GM12892 (cell line): ENCODE data around the gene WT1.

Experiments
- POLR2A ChIP-seq: IDR thresholded peaks from 2 replicates; pipeline ENCODE4 v1.6.1; 2011; ENCODE audit warnings: low read depth, low read length, control low read depth
- TAF1 ChIP-seq: IDR thresholded peaks from 2 replicates; pipeline ENCODE4 v1.6.1; 2011; ENCODE audit warnings: low read depth, mild to moderate bottlenecking, control low read depth, low read length, borderline replicate concordance

DNA sequence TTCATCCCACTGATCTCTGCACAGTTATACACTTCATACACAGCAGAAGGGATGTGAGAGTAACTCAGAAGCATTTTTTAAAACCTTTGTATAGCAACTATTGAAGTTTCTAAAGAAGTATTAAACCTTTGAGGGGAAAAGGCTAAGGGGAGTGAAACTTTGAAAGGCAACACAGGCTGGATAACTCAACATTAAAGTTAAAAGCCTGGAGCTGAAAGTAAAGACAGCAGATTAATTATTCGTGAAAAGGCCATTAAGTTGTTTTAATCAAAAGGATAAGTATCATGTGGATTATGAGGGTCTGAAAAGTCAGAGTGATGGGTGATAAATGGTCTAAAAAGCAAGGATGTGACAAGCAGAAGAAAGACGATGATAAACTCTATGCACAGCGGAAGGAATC is 17.5 kb downstream of the WT1 start:
- TF ChIP-seq POLR2A (no peak), TAF1 (no peak)
